ENCODE measurements around the gene PLXNA4. TPM values are rescaled to one million over a fixed set of nuclear protein-coding genes. Genes with fewer than 3 reads are reported as not detected.

PLXNA4 gene
- polyA plus RNA-seq, 1 donor (not counting 4 experiments of a cell fraction or from before 2014, with no cell fraction given) = 0.01 TPM

DNA sequence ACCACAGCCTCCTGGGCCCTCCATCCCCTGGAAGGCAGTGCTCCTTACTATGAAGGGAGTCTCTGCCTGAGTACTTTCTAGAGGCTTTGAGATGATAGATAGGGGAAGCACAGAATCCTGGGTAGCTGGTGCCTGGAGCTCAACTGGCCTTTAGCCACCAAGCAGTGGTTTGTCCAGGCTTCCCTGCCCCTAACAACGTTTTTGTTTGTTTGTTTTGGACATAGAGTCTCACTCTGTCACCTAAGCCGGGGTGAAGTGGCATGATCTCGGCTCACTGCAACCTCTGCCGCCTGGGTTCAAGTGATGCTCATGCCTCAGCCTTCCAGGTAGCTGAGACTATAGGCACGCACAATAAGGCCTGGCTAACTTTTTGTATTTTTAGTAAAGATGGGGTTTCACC, 289.4 kb downstream of the PLXNA4 start:
- Histone ChIP-seq H3K9ac (ENCODE audit: control insufficient read depth, extremely low read depth, insufficient read depth, low read length) (no peak overlapping the region), H4K20me1 (ENCODE audit: control insufficient read depth, extremely low read depth, insufficient read depth, low read length) (no peaks in the 10 kb centered on the region), H3K79me2 (ENCODE audit: control insufficient read depth, insufficient read depth, low read length) (no peaks in the 10 kb centered on the region), H3K4me1 (ENCODE audit: control insufficient read depth, extremely low read depth, insufficient read depth, low read length) (no peaks in the 10 kb centered on the region), H2AFZ (ENCODE audit: control insufficient read depth, low read length) (no peak overlapping the region), H3K4me2 (ENCODE audit: control insufficient read depth, extremely low read depth, insufficient read depth, low read depth, low read length) (no peak overlapping the region), H3K9me1 (ENCODE audit: control insufficient read depth, extremely low read depth, insufficient read depth, low read length) (no peaks in the 10 kb centered on the region), H3K4me3 (ENCODE audit: control insufficient read depth in 2 of 3, extremely low read depth in 1 of 3, insufficient read depth in 2 of 3, low read depth in 1 of 3, low read length in 3 of 3) (no peak overlapping the region), H3K27me3 (ENCODE audit: control insufficient read depth, extremely low read depth, insufficient read depth, low read length) (peaks cover 12% of the 10 kb centered on the region), H3K9me3 (ENCODE audit: control insufficient read depth, low read depth, low read length) (no peaks in the 10 kb centered on the region), H3K36me3 (ENCODE audit: control insufficient read depth in 2 of 2, extremely low read depth in 1 of 2, insufficient read depth in 2 of 2, low read length in 2 of 2) (no peaks in the 10 kb centered on the region), H3K27ac (ENCODE audit: control insufficient read depth, insufficient read depth, low read length) (no peak overlapping the region)
- DNase-seq (ENCODE audit: low read depth, low spot score) = no peak
- no peak for FAIRE-seq
- TF ChIP-seq, protein P1, sequence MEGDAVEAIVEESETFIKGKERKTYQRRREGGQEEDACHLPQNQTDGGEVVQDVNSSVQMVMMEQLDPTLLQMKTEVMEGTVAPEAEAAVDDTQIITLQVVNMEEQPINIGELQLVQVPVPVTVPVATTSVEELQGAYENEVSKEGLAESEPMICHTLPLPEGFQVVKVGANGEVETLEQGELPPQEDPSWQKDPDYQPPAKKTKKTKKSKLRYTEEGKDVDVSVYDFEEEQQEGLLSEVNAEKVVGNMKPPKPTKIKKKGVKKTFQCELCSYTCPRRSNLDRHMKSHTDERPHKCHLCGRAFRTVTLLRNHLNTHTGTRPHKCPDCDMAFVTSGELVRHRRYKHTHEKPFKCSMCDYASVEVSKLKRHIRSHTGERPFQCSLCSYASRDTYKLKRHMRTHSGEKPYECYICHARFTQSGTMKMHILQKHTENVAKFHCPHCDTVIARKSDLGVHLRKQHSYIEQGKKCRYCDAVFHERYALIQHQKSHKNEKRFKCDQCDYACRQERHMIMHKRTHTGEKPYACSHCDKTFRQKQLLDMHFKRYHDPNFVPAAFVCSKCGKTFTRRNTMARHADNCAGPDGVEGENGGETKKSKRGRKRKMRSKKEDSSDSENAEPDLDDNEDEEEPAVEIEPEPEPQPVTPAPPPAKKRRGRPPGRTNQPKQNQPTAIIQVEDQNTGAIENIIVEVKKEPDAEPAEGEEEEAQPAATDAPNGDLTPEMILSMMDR (optimal IDR thresholded peaks at IDR 0.05 in 1 of 3, IDR thresholded peaks at IDR 0.05 in 1 of 3, conservative IDR thresholded peaks at IDR 0.05 in 1 of 3; ENCODE audit: extremely low read depth in 1 of 3, insufficient read depth in 2 of 3, low read length in 3 of 3) = no peak
- dilution Hi-C loops (cut with MboI; ENCODE audit: extremely low pct_ligation_motif_present, low sequenced_read_pairs) = no loop called here

GRCh38 chr7:132280335-132280734, 295.9 kb downstream of the PLXNA4 start:
- Histone ChIP-seq H3K79me2 (ENCODE audit: control insufficient read depth, insufficient read depth, low read length) (no peaks in the 10 kb centered on the region), H3K9ac (ENCODE audit: control insufficient read depth, extremely low read depth, insufficient read depth, low read length) (no peak overlapping the region), H3K36me3 (ENCODE audit: control insufficient read depth in 2 of 2, extremely low read depth in 1 of 2, insufficient read depth in 2 of 2, low read length in 2 of 2) (no peaks in the 10 kb centered on the region), H3K4me3 (ENCODE audit: control insufficient read depth in 2 of 3, extremely low read depth in 1 of 3, insufficient read depth in 2 of 3, low read depth in 1 of 3, low read length in 3 of 3) (no peak overlapping the region), H3K9me1 (ENCODE audit: control insufficient read depth, extremely low read depth, insufficient read depth, low read length) (no peaks in the 10 kb centered on the region), H3K9me3 (ENCODE audit: control insufficient read depth, low read depth, low read length) (no peaks in the 10 kb centered on the region), H4K20me1 (ENCODE audit: control insufficient read depth, extremely low read depth, insufficient read depth, low read length) (no peaks in the 10 kb centered on the region), H3K27me3 (ENCODE audit: control insufficient read depth, extremely low read depth, insufficient read depth, low read length) (peaks cover 6% of the 10 kb centered on the region), H3K27ac (ENCODE audit: control insufficient read depth, insufficient read depth, low read length) (no peak overlapping the region), H3K4me1 (ENCODE audit: control insufficient read depth, extremely low read depth, insufficient read depth, low read length) (no peaks in the 10 kb centered on the region), H2AFZ (ENCODE audit: control insufficient read depth, low read length) (no peak overlapping the region), H3K4me2 (ENCODE audit: control insufficient read depth, extremely low read depth, insufficient read depth, low read depth, low read length) (no peak overlapping the region)
- TF ChIP-seq, protein P1 (optimal IDR thresholded peaks at IDR 0.05 in 1 of 3, IDR thresholded peaks at IDR 0.05 in 1 of 3, conservative IDR thresholded peaks at IDR 0.05 in 1 of 3; ENCODE audit: extremely low read depth in 1 of 3, insufficient read depth in 2 of 3, low read length in 3 of 3) = no peak
- no peak for TF ChIP-seq EZH2 (IDR thresholded peaks at IDR 0.05; ENCODE audit: low read length)
- dilution Hi-C loops (cut with MboI; ENCODE audit: extremely low pct_ligation_motif_present, low sequenced_read_pairs) = no loop called here
- FAIRE-seq (no peak), DNase-seq (ENCODE audit: low read depth, low spot score) (no peak)

Data from keratinocyte (primary cell).